Measurements from ENCODE around the gene ADARB2.
A peak's percentile ranks its signal among the peaks of the same experiment; 100 is the strongest.
"Not testable (repeated sequence)": the region's sequence is repeated elsewhere in the genome, so short reads cannot be mapped to it uniquely, and the experiment has no call there.

ADARB2 gene

GRCh38 chr10:1451362-1451888, 285.9 kb downstream of the ADARB2 start:
- DNase-seq, result no peak

GRCh38 chr10:1449572-1450205, 287.6 kb downstream of the ADARB2 start:
- no peak for DNase-seq

- DNase-seq, result no peak
Measured at GRCh38 chr10:1449021-1449420, 288.3 kb downstream of the ADARB2 start.

GRCh38 chr10:1448252-1448930, 288.9 kb downstream of the ADARB2 start:
- DNase-seq, result no peak

- no peak for DNase-seq
Measured at GRCh38 chr10:1444826-1445225, 292.5 kb downstream of the ADARB2 start.

GRCh38 chr10:1440897-1441296, 296.4 kb downstream of the ADARB2 start:
- DNase-seq, result no peak

GRCh38 chr10:1434912-1435692, 302.2 kb downstream of the ADARB2 start:
- DNase-seq, result no peak

GRCh38 chr10:1434202-1434601, 303.1 kb downstream of the ADARB2 start:
- DNase-seq, result no peak

GRCh38 chr10:1432161-1432560, 305.2 kb downstream of the ADARB2 start:
- DNase-seq, result no peak

- DNase-seq, result no peak
Measured at GRCh38 chr10:1431229-1431628, 306.1 kb downstream of the ADARB2 start.

GRCh38 chr10:1427521-1428186, 309.7 kb downstream of the ADARB2 start:
- not testable (repeated sequence) for DNase-seq

- no peak for DNase-seq
Measured at GRCh38 chr10:1426786-1427185, 310.5 kb downstream of the ADARB2 start.

GRCh38 chr10:1425879-1426278, 311.4 kb downstream of the ADARB2 start:
- DNase-seq, result peak; percentile 83

- no peak for DNase-seq
Measured at GRCh38 chr10:1424648-1425047, 312.7 kb downstream of the ADARB2 start.

- DNase-seq, result no peak
Measured at GRCh38 chr10:1423676-1424253, 313.6 kb downstream of the ADARB2 start.

- DNase-seq, result no peak
Measured at GRCh38 chr10:1422275-1422674, 315.1 kb downstream of the ADARB2 start.

GRCh38 chr10:1420661-1421362, 316.5 kb downstream of the ADARB2 start:
- DNase-seq, result peak; percentile 84

GRCh38 chr10:1419796-1420610, 317.3 kb downstream of the ADARB2 start:
- DNase-seq, result no peak

- DNase-seq, result no peak
Measured at GRCh38 chr10:1418031-1418550, 319.2 kb downstream of the ADARB2 start.

- DNase-seq, result no peak
Measured at GRCh38 chr10:1417574-1417973, 319.8 kb downstream of the ADARB2 start.
